Endothelial cell of umbilical vein (primary cell): ENCODE results near the gene CHAF1A. TPM values are rescaled to one million over a fixed set of nuclear protein-coding genes. Genes with fewer than 3 reads are reported as not detected.

ENCODE experiments used
- BruUV-seq: library from RNA; stranded (reverse); fragments of 400-500 nt; replicated peaks from 2 replicates; lab custom pipeline; 2021; lab: Mats Ljungman, UMichigan
- CTCF ChIA-PET: fragments of 300-600, 350-600 bp; sonication (Branson Sonifier 250); formaldehyde crosslinking; loops from one replicate; lab custom pipeline; 2021; ENCODE audit warnings: antibody characterized with exemption, inconsistent platforms; lab: Charles Lee
- POLR2A ChIA-PET: fragments of 300-600, 350-600 bp; sonication (Branson Sonifier 250); formaldehyde crosslinking; loops from one replicate; lab custom pipeline; 2021; ENCODE audit warnings: antibody characterized with exemption, inconsistent platforms; lab: Charles Lee
- DNase-seq: peaks from one replicate; pipeline ENCODE4 v3.0.0-alpha.2; 2011; ENCODE audit warnings: low read depth, low spot score
- FAIRE-seq: peaks from 2 replicates; lab custom pipeline; 2011; peaks lifted over from hg19 to GRCh38; lab: Jason Lieb, UNC
- H2AFZ ChIP-seq: 2 replicates; pipeline ENCODE4 v1.6.0; 2012; ENCODE audit warnings: low read depth, low read length, control low read depth, inconsistent platforms
- H3K27ac ChIP-seq: 2 replicates; pipeline ENCODE4 v1.5.1; 2011; ENCODE audit warnings: low read depth, mild to moderate bottlenecking, control low read depth, low read length, moderate library complexity; ENCODE audit not compliant: insufficient read depth
- H3K27me3 ChIP-seq, 2 experiments: 2 replicates each; pipeline versions ENCODE4 v1.6.0 to v1.6.1; 2011; ENCODE audit warnings: low read length in 2 of 2, mixed read lengths in 1 of 2; ENCODE audit not compliant: control insufficient read depth in 2 of 2, insufficient read depth in 2 of 2
- H3K36me3 ChIP-seq, 2 experiments: 2 replicates in 1 of 2; 3 replicates in 1 of 2; pipeline ENCODE4 v1.5.1; 2011; ENCODE audit warnings: low read length in 2 of 2, mild to moderate bottlenecking in 1 of 2, moderate library complexity in 1 of 2; ENCODE audit not compliant: control insufficient read depth in 2 of 2, insufficient read depth in 2 of 2; ENCODE audit errors: extremely low read depth in 1 of 2
- H3K4me1 ChIP-seq: 3 replicates; pipeline ENCODE4 v1.5.1; 2011; ENCODE audit warnings: mild to moderate bottlenecking, low read length; ENCODE audit not compliant: control insufficient read depth, insufficient read depth; ENCODE audit errors: extremely low read depth
- H3K4me2 ChIP-seq: 2 replicates; pipeline ENCODE4 v1.6.1; 2011; ENCODE audit warnings: low read length, control low read depth, mixed read lengths; ENCODE audit not compliant: insufficient read depth
- H3K4me3 ChIP-seq, 3 experiments: fragments of 200-600 bp in 1 of 3; sonication (generic), shearing (Covaris generic) in 1 of 3; replicated peaks in 1 of 3; 2 replicates each; pipeline ENCODE4 v1.5.1; 2011 to 2016; ENCODE audit warnings: control low read depth in 3 of 3, low read length in 3 of 3, mild to moderate bottlenecking in 2 of 3, inconsistent platforms in 1 of 3, low read depth in 1 of 3, moderate library complexity in 1 of 3; ENCODE audit not compliant: insufficient read depth in 1 of 3
- H3K79me2 ChIP-seq: 2 replicates; pipeline ENCODE4 v1.6.0; 2012; ENCODE audit warnings: low read length, inconsistent platforms; ENCODE audit not compliant: control insufficient read depth, insufficient read depth
- H3K9ac ChIP-seq: replicated peaks from 2 replicates; pipeline ENCODE3; 2011; ENCODE audit warnings: low read length, control low read depth; ENCODE audit not compliant: insufficient read depth; ENCODE audit errors: extremely low read depth
- H3K9me1 ChIP-seq: replicated peaks from 3 replicates; pipeline ENCODE4 v1.6.0; 2011; ENCODE audit warnings: mild to moderate bottlenecking, low read length; ENCODE audit not compliant: control insufficient read depth, insufficient read depth; ENCODE audit errors: extremely low read depth
- H3K9me3 ChIP-seq: replicated peaks from 2 replicates; pipeline ENCODE4 v1.5.1; 2012; ENCODE audit warnings: low read length, inconsistent platforms; ENCODE audit not compliant: control insufficient read depth, insufficient read depth
- H4K20me1 ChIP-seq: replicated peaks from 2 replicates; pipeline ENCODE3; 2011; ENCODE audit warnings: mild to moderate bottlenecking, low read length; ENCODE audit not compliant: control insufficient read depth, insufficient read depth; ENCODE audit errors: extremely low read depth
- FOS ChIP-seq: IDR thresholded peaks from 2 replicates; pipeline ENCODE4 v1.6.1; 2011; ENCODE audit warnings: mild to moderate bottlenecking, low read length, moderate library complexity, borderline replicate concordance; ENCODE audit not compliant: insufficient read depth
- GATA2 ChIP-seq: IDR thresholded peaks from 2 replicates; pipeline ENCODE4 v1.7.0; 2011; ENCODE audit warnings: low read depth, mild to moderate bottlenecking, moderate library complexity, mixed read lengths, low read length; ENCODE audit not compliant: insufficient read length, insufficient read depth
- JUN ChIP-seq: IDR thresholded peaks from 2 replicates; pipeline ENCODE4 v1.6.1; 2011; ENCODE audit warnings: borderline replicate concordance, low read depth; ENCODE audit not compliant: insufficient read length, insufficient read depth
- MYC ChIP-seq: IDR thresholded peaks from one replicate; pipeline ENCODE4 v1.6.1; 2011; ENCODE audit warnings: mild to moderate bottlenecking, low read depth, low read length
- POLR2A ChIP-seq: IDR thresholded peaks from 2 replicates; pipeline ENCODE4 v1.6.1; 2012; ENCODE audit warnings: low read depth, mild to moderate bottlenecking, control low read depth, low read length
- POLR2AphosphoS5 ChIP-seq: IDR thresholded peaks from 2 replicates; pipeline ENCODE4 v1.6.1; 2012; ENCODE audit warnings: low read depth, mild to moderate bottlenecking, control low read depth, low read length, moderate library complexity; ENCODE audit not compliant: insufficient read depth
- dilution Hi-C: fragments of 300-500 bp; cut with MboI; formaldehyde crosslinking; loops from one replicate; pipeline ENCODE4 v1.15.0; 2019; ENCODE audit warnings: low sequenced_read_pairs; ENCODE audit not compliant: extremely low pct_ligation_motif_present
- intact Hi-C: fragments of 100-400 bp; cut with micrococcal nuclease; formaldehyde crosslinking; loops from one replicate; pipeline ENCODE4 v1.10.0; 2022
- polyA plus RNA-seq, 4 experiments: library from polyadenylated mRNA; depleted of rRNA in 3 of 4; stranded (reverse) in 3 of 4; unstranded in 1 of 4; fragments of >200 nt; gene quantifications; 2 replicates each; pipeline versions ENCODE4 v1.2.1 to v1.2.3, GENCODE V29; 2011 to 2012; ENCODE audit warnings: missing spikeins in 1 of 4
- total RNA-seq: library from RNA; stranded (reverse); gene quantifications from 2 replicates; pipeline ENCODE4 v1.2.3, GENCODE V29; 2021
- TF ChIP-seq, protein P1 (sequence below): IDR thresholded peaks from 2 replicates; pipeline ENCODE4 v1.6.1; 2011; ENCODE audit not compliant: insufficient read depth, insufficient read length
- TF ChIP-seq, protein P2 (sequence below), 2 donors: IDR thresholded peaks; 1 replicate in 1 of 2; 2 replicates in 1 of 2; pipeline ENCODE4 v1.5.1; 2011; ENCODE audit warnings: low read length in 2 of 2, mild to moderate bottlenecking in 2 of 2, moderate library complexity in 2 of 2, control low read depth in 1 of 2, inconsistent platforms in 1 of 2, low read depth in 1 of 2; ENCODE audit not compliant: insufficient read depth in 1 of 2; ENCODE audit errors: extremely low read depth in 1 of 2

Gene CHAF1A
- total and polyA plus RNA-seq, 2 donors (not counting 3 experiments of a cell fraction or from before 2014, with no cell fraction given) = 19.5 to 44.5 TPM

GRCh38 chr19:4390567-4391305 lies 11.7 kb upstream of the CHAF1A start:
- FAIRE-seq = no peak

More at GRCh38 chr19:4390567-4391305, 11.7 kb upstream of the CHAF1A start:
- Histone ChIP-seq H3K9me3 (no peaks in the 10 kb centered on the region), H3K9me1 (no peaks in the 10 kb centered on the region), H2AFZ (no peak overlapping the region), H3K4me2 (peak overlapping the region; percentile 40), H3K27me3 (no peaks in the 10 kb centered on the region), H4K20me1 (no peaks in the 10 kb centered on the region), H3K27ac (peak overlapping the region; percentile 88), H3K4me1 (peaks cover 68% of the 10 kb centered on the region), H3K9ac (peak overlapping the region; percentile 75), H3K79me2 (peaks cover 80% of the 10 kb centered on the region), H3K4me3 (peak overlapping the region in 1 of 3 experiments; percentile 1), H3K36me3 (peaks cover 5 to 6% of the 10 kb centered on the region in 2 experiments)
- intact Hi-C loops (loop anchor here (1.0 kb wide), 3 partner anchors 10 to 81 kb away; partner anchors contain the start of gene SH3GL1), dilution Hi-C loops (no loop called here)
- DNase-seq = peak; percentile 50
- ChIA-PET CTCF (interaction anchor here (0.6 to 7.9 kb wide), 7 partner anchors 8 to 126 kb away, joined by 3 to 105 read pairs (median 7); partner anchors contain the start of genes CHAF1A, MPND and SH3GL1), POLR2A (interaction anchor here (0.9 to 1.5 kb wide), 4 partner anchors 8 to 14 kb away, joined by 3 to 4 read pairs (median 4); partner anchors contain the start of genes CHAF1A and SH3GL1)
- no TSS peak for BruUV-seq
- TF ChIP-seq JUN (no peak), POLR2A (peak; percentile 43), GATA2 (peak; percentile 18), MYC (no peak), FOS (no peak), POLR2AphosphoS5 (no peak)
- TF ChIP-seq, protein P1, sequence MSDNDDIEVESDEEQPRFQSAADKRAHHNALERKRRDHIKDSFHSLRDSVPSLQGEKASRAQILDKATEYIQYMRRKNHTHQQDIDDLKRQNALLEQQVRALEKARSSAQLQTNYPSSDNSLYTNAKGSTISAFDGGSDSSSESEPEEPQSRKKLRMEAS = no peak
- TF ChIP-seq, protein P2, sequence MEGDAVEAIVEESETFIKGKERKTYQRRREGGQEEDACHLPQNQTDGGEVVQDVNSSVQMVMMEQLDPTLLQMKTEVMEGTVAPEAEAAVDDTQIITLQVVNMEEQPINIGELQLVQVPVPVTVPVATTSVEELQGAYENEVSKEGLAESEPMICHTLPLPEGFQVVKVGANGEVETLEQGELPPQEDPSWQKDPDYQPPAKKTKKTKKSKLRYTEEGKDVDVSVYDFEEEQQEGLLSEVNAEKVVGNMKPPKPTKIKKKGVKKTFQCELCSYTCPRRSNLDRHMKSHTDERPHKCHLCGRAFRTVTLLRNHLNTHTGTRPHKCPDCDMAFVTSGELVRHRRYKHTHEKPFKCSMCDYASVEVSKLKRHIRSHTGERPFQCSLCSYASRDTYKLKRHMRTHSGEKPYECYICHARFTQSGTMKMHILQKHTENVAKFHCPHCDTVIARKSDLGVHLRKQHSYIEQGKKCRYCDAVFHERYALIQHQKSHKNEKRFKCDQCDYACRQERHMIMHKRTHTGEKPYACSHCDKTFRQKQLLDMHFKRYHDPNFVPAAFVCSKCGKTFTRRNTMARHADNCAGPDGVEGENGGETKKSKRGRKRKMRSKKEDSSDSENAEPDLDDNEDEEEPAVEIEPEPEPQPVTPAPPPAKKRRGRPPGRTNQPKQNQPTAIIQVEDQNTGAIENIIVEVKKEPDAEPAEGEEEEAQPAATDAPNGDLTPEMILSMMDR (IDR thresholded peaks at IDR 0.05; ENCODE audit: extremely low read depth in 1 of 2, insufficient read depth in 1 of 2, low read depth in 1 of 2, low read length in 2 of 2) = no peak
